Vagina (tissue), 2 donors: Measurements from ENCODE around the gene RRP1B.

Experiments
- POLR2A ChIP-seq, 2 donors: fragments of 450-650 bp; IDR thresholded peaks; one replicate each; pipeline ENCODE4 v1.6.1; 2017; ENCODE audit warnings: antibody characterized with exemption in 2 of 2, mild to moderate bottlenecking in 2 of 2, moderate library complexity in 2 of 2
- TF ChIP-seq, protein P1 (sequence below), 3 experiments: fragments of 450-650 bp in 2 of 3; fragments of 200-600 bp in 1 of 3; sonication (generic) in 1 of 3; IDR thresholded peaks; one replicate each; pipeline ENCODE4 v1.5.1; 2017 to 2019; ENCODE audit warnings: antibody characterized with exemption in 3 of 3, mild to moderate bottlenecking in 2 of 3, moderate library complexity in 2 of 3

DNA sequence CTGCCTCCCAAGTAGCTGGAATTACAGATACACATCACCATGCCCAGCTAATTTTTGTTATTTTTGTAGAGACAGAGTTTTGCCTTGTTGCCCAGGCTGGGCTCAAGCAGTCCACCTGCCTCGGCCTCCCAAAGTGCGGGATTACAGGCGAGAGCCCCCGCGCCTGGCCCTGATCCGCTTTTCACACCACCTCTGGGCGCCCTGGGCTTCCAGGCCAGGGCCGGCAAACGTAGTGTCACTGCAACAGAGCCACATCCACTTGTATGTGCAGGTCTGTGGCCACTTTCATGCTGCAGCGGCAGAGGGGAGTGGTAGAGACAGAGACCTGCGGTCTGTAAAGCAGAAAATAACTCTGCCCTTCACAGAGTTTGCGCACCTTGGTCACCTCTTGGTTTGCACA is 29.5 kb downstream of the RRP1B start:
- TF ChIP-seq POLR2A (IDR thresholded peaks at IDR 0.05): no peak
- TF ChIP-seq, protein P1, sequence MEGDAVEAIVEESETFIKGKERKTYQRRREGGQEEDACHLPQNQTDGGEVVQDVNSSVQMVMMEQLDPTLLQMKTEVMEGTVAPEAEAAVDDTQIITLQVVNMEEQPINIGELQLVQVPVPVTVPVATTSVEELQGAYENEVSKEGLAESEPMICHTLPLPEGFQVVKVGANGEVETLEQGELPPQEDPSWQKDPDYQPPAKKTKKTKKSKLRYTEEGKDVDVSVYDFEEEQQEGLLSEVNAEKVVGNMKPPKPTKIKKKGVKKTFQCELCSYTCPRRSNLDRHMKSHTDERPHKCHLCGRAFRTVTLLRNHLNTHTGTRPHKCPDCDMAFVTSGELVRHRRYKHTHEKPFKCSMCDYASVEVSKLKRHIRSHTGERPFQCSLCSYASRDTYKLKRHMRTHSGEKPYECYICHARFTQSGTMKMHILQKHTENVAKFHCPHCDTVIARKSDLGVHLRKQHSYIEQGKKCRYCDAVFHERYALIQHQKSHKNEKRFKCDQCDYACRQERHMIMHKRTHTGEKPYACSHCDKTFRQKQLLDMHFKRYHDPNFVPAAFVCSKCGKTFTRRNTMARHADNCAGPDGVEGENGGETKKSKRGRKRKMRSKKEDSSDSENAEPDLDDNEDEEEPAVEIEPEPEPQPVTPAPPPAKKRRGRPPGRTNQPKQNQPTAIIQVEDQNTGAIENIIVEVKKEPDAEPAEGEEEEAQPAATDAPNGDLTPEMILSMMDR (IDR thresholded peaks at IDR 0.05): no peak
